Keratinocyte (primary cell): ENCODE results near the gene NHSL1. TPM values are rescaled to one million over a fixed set of nuclear protein-coding genes. Genes with fewer than 3 reads are reported as not detected.

Experiments used
- DNase-seq: peaks from one replicate; pipeline ENCODE4 v3.0.0-alpha.2; 2011; ENCODE audit warnings: low read depth, missing footprints, low spot score
- FAIRE-seq: peaks from 2 replicates; lab custom pipeline; 2011; peaks lifted over from hg19 to GRCh38; lab: Jason Lieb, UNC
- H2AFZ ChIP-seq: 2 replicates; pipeline ENCODE4 v1.6.0; 2012; ENCODE audit warnings: low read length, control low read depth, inconsistent platforms; ENCODE audit not compliant: control insufficient read depth
- H3K27ac ChIP-seq: 2 replicates; pipeline ENCODE4 v1.5.1; 2011; ENCODE audit warnings: low read length; ENCODE audit not compliant: control insufficient read depth, insufficient read depth
- H3K27me3 ChIP-seq: 3 replicates; pipeline ENCODE4 v1.6.0; 2011; ENCODE audit warnings: low read length; ENCODE audit not compliant: control insufficient read depth, insufficient read depth; ENCODE audit errors: extremely low read depth
- H3K36me3 ChIP-seq, 2 experiments: 2 replicates in 1 of 2; 3 replicates in 1 of 2; pipeline ENCODE4 v1.5.1; 2011; ENCODE audit warnings: low read length in 2 of 2, mild to moderate bottlenecking in 1 of 2; ENCODE audit not compliant: control insufficient read depth in 2 of 2, insufficient read depth in 2 of 2; ENCODE audit errors: extremely low read depth in 1 of 2
- H3K4me1 ChIP-seq: 3 replicates; pipeline ENCODE4 v1.5.1; 2011; ENCODE audit warnings: low read length; ENCODE audit not compliant: control insufficient read depth, insufficient read depth; ENCODE audit errors: extremely low read depth
- H3K4me2 ChIP-seq: 3 replicates; pipeline ENCODE4 v1.6.0; 2011; ENCODE audit warnings: low read depth, low read length; ENCODE audit not compliant: control insufficient read depth, insufficient read depth; ENCODE audit errors: extremely low read depth
- H3K4me3 ChIP-seq, 3 experiments: fragments of 200-600 bp in 1 of 3; sonication (generic) in 1 of 3; 2 replicates in 2 of 3; 3 replicates in 1 of 3; pipeline ENCODE4 v1.5.1; 2011 to 2016; ENCODE audit warnings: low read length in 3 of 3, mild to moderate bottlenecking in 3 of 3, control low read depth in 2 of 3, inconsistent platforms in 1 of 3, low read depth in 1 of 3, mixed read lengths in 1 of 3, mixed run types in 1 of 3, moderate library complexity in 1 of 3; ENCODE audit not compliant: control insufficient read depth in 2 of 3, insufficient read depth in 2 of 3; ENCODE audit errors: extremely low read depth in 1 of 3
- H3K79me2 ChIP-seq: 2 replicates; pipeline ENCODE4 v1.6.0; 2012; ENCODE audit warnings: low read length; ENCODE audit not compliant: control insufficient read depth, insufficient read depth
- H3K9ac ChIP-seq: 3 replicates; pipeline ENCODE4 v1.6.0; 2011; ENCODE audit warnings: low read length; ENCODE audit not compliant: control insufficient read depth, insufficient read depth; ENCODE audit errors: extremely low read depth
- H3K9me1 ChIP-seq: 3 replicates; pipeline ENCODE4 v1.6.0; 2011; ENCODE audit warnings: low read length; ENCODE audit not compliant: control insufficient read depth, insufficient read depth; ENCODE audit errors: extremely low read depth
- H3K9me3 ChIP-seq: 2 replicates; pipeline ENCODE4 v1.5.1; 2012; ENCODE audit warnings: low read depth, low read length; ENCODE audit not compliant: control insufficient read depth
- H4K20me1 ChIP-seq: 3 replicates; pipeline ENCODE4 v1.6.0; 2011; ENCODE audit warnings: low read length; ENCODE audit not compliant: control insufficient read depth, insufficient read depth; ENCODE audit errors: extremely low read depth
- CTCF ChIP-seq, 3 experiments: IDR thresholded peaks in 1 of 3; conservative IDR thresholded peaks in 1 of 3; optimal IDR thresholded peaks in 1 of 3; 2 replicates in 2 of 3; 3 replicates in 1 of 3; pipeline versions ENCODE3 to v1.5.1; 2011; ENCODE audit warnings: low read length in 3 of 3, mild to moderate bottlenecking in 3 of 3, moderate library complexity in 2 of 3, control low read depth in 1 of 3, inconsistent platforms in 1 of 3; ENCODE audit not compliant: insufficient read depth in 2 of 3; ENCODE audit errors: extremely low read depth in 1 of 3
- EZH2 ChIP-seq: IDR thresholded peaks from one replicate; pipeline ENCODE4 v1.6.1; 2012; ENCODE audit warnings: inconsistent platforms, mild to moderate bottlenecking, low read length, moderate library complexity
- dilution Hi-C: fragments of 300-500 bp; cut with MboI; formaldehyde crosslinking; loops from one replicate; pipeline ENCODE4 v1.7.0; 2020; ENCODE audit warnings: low sequenced_read_pairs; ENCODE audit not compliant: extremely low pct_ligation_motif_present
- polyA plus RNA-seq, 5 experiments: library from polyadenylated mRNA; depleted of rRNA in 3 of 5; stranded (reverse) in 3 of 5; stranded (forward) in 1 of 5; unstranded in 1 of 5; fragments of >200 nt; gene quantifications; 1 replicate in 1 of 5; 2 replicates in 3 of 5; 3 replicates in 1 of 5; pipeline versions ENCODE4 v1.2.1 to v1.2.3, GENCODE V29; 2011 to 2012; ENCODE audit warnings: missing spikeins in 2 of 5, low read depth in 1 of 5, low replicate concordance in 1 of 5

Gene NHSL1
- polyA plus RNA-seq, 1 donor (not counting 4 experiments of a cell fraction or from before 2014, with no cell fraction given) = 11.8 TPM

- Histone ChIP-seq H3K79me2 (peaks cover 53% of the 10 kb centered on the region), H3K4me2 (no peak overlapping the region), H3K36me3 (no peaks in the 10 kb centered on the region), H3K4me3 (no peak overlapping the region), H3K9ac (no peak overlapping the region), H3K27ac (no peak overlapping the region), H3K9me1 (no peaks in the 10 kb centered on the region), H3K9me3 (no peaks in the 10 kb centered on the region), H4K20me1 (no peaks in the 10 kb centered on the region), H3K27me3 (no peaks in the 10 kb centered on the region), H3K4me1 (peaks cover 9% of the 10 kb centered on the region), H2AFZ (no peak overlapping the region)
- no peak for FAIRE-seq
- DNase-seq = no peak
- dilution Hi-C loops = no loop called here
- TF ChIP-seq EZH2 (no peak), CTCF (optimal IDR thresholded peaks at IDR 0.05 in 1 of 3, IDR thresholded peaks at IDR 0.05 in 1 of 3, conservative IDR thresholded peaks at IDR 0.05 in 1 of 3; ENCODE audit: extremely low read depth in 1 of 3, insufficient read depth in 2 of 3, low read length in 3 of 3) (no peak)
These were observed 40.6 kb upstream of the NHSL1 start for GRCh38 chr6:138539876-138540275.

GRCh38 chr6:138538390-138539031, 39.2 kb upstream of the NHSL1 start:
- Histone ChIP-seq H3K9ac (no peak overlapping the region), H3K27me3 (no peaks in the 10 kb centered on the region), H3K9me3 (no peaks in the 10 kb centered on the region), H3K9me1 (no peaks in the 10 kb centered on the region), H2AFZ (no peak overlapping the region), H3K4me3 (no peak overlapping the region), H3K27ac (no peak overlapping the region), H3K4me2 (no peak overlapping the region), H3K36me3 (no peaks in the 10 kb centered on the region), H3K79me2 (peaks cover 44% of the 10 kb centered on the region), H3K4me1 (peaks cover 9% of the 10 kb centered on the region), H4K20me1 (no peaks in the 10 kb centered on the region)
- DNase-seq (no peak), FAIRE-seq (no peak)
- TF ChIP-seq EZH2 = no peak
- no peak for TF ChIP-seq CTCF (optimal IDR thresholded peaks at IDR 0.05 in 1 of 3, IDR thresholded peaks at IDR 0.05 in 1 of 3, conservative IDR thresholded peaks at IDR 0.05 in 1 of 3; ENCODE audit: extremely low read depth in 1 of 3, insufficient read depth in 2 of 3, low read length in 3 of 3)
- dilution Hi-C loops = no loop called here
